ENCODE measurements around the gene MICAL2. TPM values are rescaled to one million over a fixed set of nuclear protein-coding genes. Genes with fewer than 3 reads are reported as not detected.
A peak's percentile ranks its signal among the peaks of the same experiment; 100 is the strongest.

MICAL2 gene
- total and polyA plus RNA-seq, 2 of the 8 experiments (the other 6 are each of a cell fraction or from before 2014, with no cell fraction given) = 1.3 to 4.1 TPM

GRCh38 chr11:12241401-12241800, 131.0 kb downstream of the MICAL2 start:
- Histone ChIP-seq H2BK15ac (ENCODE audit: low read length) (no peak overlapping the region), H3K27ac (ENCODE audit: low read depth, low read length) (no peak overlapping the region), H2BK12ac (ENCODE audit: low read depth, low read length) (no peak overlapping the region), H3K36me3 (ENCODE audit: control insufficient read depth in 2 of 4, insufficient read depth in 4 of 4, low read length in 3 of 4) (no peaks in the 10 kb centered on the region), H3K4ac (replicated peaks; ENCODE audit: insufficient read length, low read depth, low read length) (no peak overlapping the region), H3K14ac (ENCODE audit: insufficient read length) (no peak overlapping the region), H4K5ac (ENCODE audit: insufficient read length, low read depth, low read length) (no peak overlapping the region), H3K9me3 (ENCODE audit: insufficient read depth in 2 of 2, low read depth in 1 of 2, low read length in 1 of 2) (no peaks in the 10 kb centered on the region), H2BK5ac (ENCODE audit: low read depth, low read length) (no peak overlapping the region), H3K56ac (replicated peaks; ENCODE audit: insufficient read length, low read depth, low read length) (no peak overlapping the region), H4K20me1 (replicated peaks in 1 of 2; ENCODE audit: control insufficient read depth in 1 of 2, insufficient read depth in 2 of 2, low read length in 2 of 2) (no peaks in the 10 kb centered on the region), H3K18ac (ENCODE audit: extremely low read depth, low read length) (peak overlapping the region; percentile 9; the same call in 1 of the 2 replicates), H2AFZ (ENCODE audit: low read length) (no peak overlapping the region), H3K27me3 (replicated peaks in 1 of 4; ENCODE audit: control insufficient read depth in 3 of 4, extremely low read depth in 1 of 4, insufficient read depth in 3 of 4, low read length in 3 of 4) (no peaks in the 10 kb centered on the region), H3K4me1 (replicated peaks in 1 of 4; ENCODE audit: control insufficient read depth in 3 of 4, insufficient read depth in 4 of 4, low read length in 3 of 4) (peaks cover 0 to 12% (median 4%) of the 10 kb centered on the region in 4 experiments; a peak in 3 of 7 replicates), H3K23me2 (ENCODE audit: low read depth, low read length) (no peaks in the 10 kb centered on the region), H3K4me3 (ENCODE audit: extremely low read depth in 1 of 4, insufficient read depth in 2 of 4, low read depth in 3 of 4, low read length in 4 of 4) (no peak overlapping the region), H3K9ac (replicated peaks in 1 of 4; ENCODE audit: extremely low read depth in 1 of 4, low read depth in 3 of 4, low read length in 3 of 4) (no peak overlapping the region), H3K23ac (ENCODE audit: insufficient read length) (no peak overlapping the region), H3K79me2 (ENCODE audit: control insufficient read depth in 1 of 2, insufficient read depth in 2 of 2, low read length in 2 of 2) (no peaks in the 10 kb centered on the region), H2AK5ac (ENCODE audit: low read depth, low read length) (no peak overlapping the region), H2BK20ac (ENCODE audit: low read length) (no peak overlapping the region; the same call in 1 of the 2 replicates), H2BK120ac (replicated peaks; ENCODE audit: low read depth, low read length) (no peak overlapping the region), H3K4me2 (ENCODE audit: insufficient read depth in 1 of 2, low read depth in 2 of 2, low read length in 2 of 2) (no peak overlapping the region), H3K79me1 (ENCODE audit: low read depth, low read length) (no peaks in the 10 kb centered on the region), H4K91ac (replicated peaks; ENCODE audit: insufficient read length, low read length) (no peak overlapping the region), H4K8ac (ENCODE audit: extremely low read depth, insufficient read depth, low read length) (no peak overlapping the region)
- ChIA-PET POLR2A (ENCODE audit: partially characterized antibody) (no interaction called here), CTCF (ENCODE audit: partially characterized antibody) (interaction anchor here (1.5 to 1.9 kb wide), 2 partner anchors 26 to 193 kb away, joined by 4 to 12 read pairs; no protein-coding TSS in a partner anchor)
- FAIRE-seq (no peak), DNase-seq (ENCODE audit: low read depth in 1 of 2, low spot score in 2 of 2) (no peak)
- 94% methylated on average over 7 of the region's 7 CpGs; no CpG with 5 or more reads in 1 of the 2 experiments for WGBS, 2 experiments (ENCODE audit: extremely low coverage in 1 of 2, insufficient coverage in 1 of 2, insufficient read length in 1 of 2, insufficient replicate concordance in 2 of 2, low coverage in 1 of 2, low lambda C conversion rate in 2 of 2, missing lambda C conversion rate in 1 of 2)
- TF ChIP-seq BACH1 (IDR thresholded peaks at IDR 0.05; ENCODE audit: low read length) (no peak), CTCF (IDR thresholded peaks at IDR 0.05; ENCODE audit: control extremely low read depth in 1 of 3, insufficient read depth in 1 of 3, low read depth in 1 of 3, low read length in 3 of 3) (no peak), KDM4A (IDR thresholded peaks at IDR 0.05; ENCODE audit: low read depth, low read length, severe bottlenecking) (no peak), GTF2F1 (IDR thresholded peaks at IDR 0.05; ENCODE audit: borderline replicate concordance, low read depth, low read length) (no peak), TEAD4 (IDR thresholded peaks at IDR 0.05; ENCODE audit: low read depth, low read length) (no peak), CTBP2 (IDR thresholded peaks at IDR 0.05; ENCODE audit: borderline replicate concordance, insufficient read depth, insufficient read length, low read length) (no peak), POLR2AphosphoS5 (IDR thresholded peaks at IDR 0.05; ENCODE audit: low read depth, low read length) (no peak), HDAC2 (IDR thresholded peaks at IDR 0.05; ENCODE audit: borderline replicate concordance in 1 of 2, low read depth in 2 of 2, low read length in 2 of 2) (no peak), SIRT6 (IDR thresholded peaks at IDR 0.05; ENCODE audit: low read length) (no peak), RBBP5 (IDR thresholded peaks at IDR 0.05; ENCODE audit: borderline replicate concordance, low read depth, low read length) (no peak), HDAC6 (IDR thresholded peaks at IDR 0.05; ENCODE audit: low read depth, low read length) (no peak), TBP (IDR thresholded peaks at IDR 0.05; ENCODE audit: low read depth, low read length) (no peak)

Measured in H1 (cell line).